GM23338 (cell line): ENCODE data around the gene EXOC6.
A peak's percentile ranks its signal among the peaks of the same experiment; 100 is the strongest.

Experiments used
- CREB1 ChIP-seq: fragments of 250-450 bp; sonication (Bioruptor Pico); IDR thresholded peaks from 2 replicates; pipeline ENCODE4 v1.5.0; 2020; ENCODE audit warnings: low read depth, mild to moderate bottlenecking, moderate library complexity
- EZH2 ChIP-seq: fragments of 200-600 bp; sonication (generic); IDR thresholded peaks from one replicate; pipeline ENCODE4 v1.8.0; 2017; ENCODE audit warnings: antibody characterized with exemption, mild to moderate bottlenecking, low read depth; ENCODE audit not compliant: unreplicated experiment
- EZH2phosphoT487 ChIP-seq: fragments of 200-600 bp; sonication (generic); IDR thresholded peaks from one replicate; pipeline ENCODE4 v1.8.1; 2018; ENCODE audit warnings: antibody characterized with exemption; ENCODE audit not compliant: unreplicated experiment
- JUNB ChIP-seq: IDR thresholded peaks from one replicate; pipeline ENCODE4 v1.6.1; 2016; ENCODE audit warnings: antibody characterized with exemption; ENCODE audit not compliant: unreplicated experiment
- POLR2AphosphoS5 ChIP-seq: IDR thresholded peaks from 2 replicates; pipeline ENCODE4 v1.6.1; 2016; ENCODE audit warnings: antibody characterized with exemption, low read depth
- REST ChIP-seq: IDR thresholded peaks from one replicate; pipeline ENCODE4 v1.6.1; 2018; ENCODE audit warnings: antibody characterized with exemption; ENCODE audit not compliant: unreplicated experiment
- ZNF331 ChIP-seq: fragments of 250-450 bp; sonication (Bioruptor Pico); IDR thresholded peaks from 2 replicates; pipeline ENCODE4 v1.5.0; 2020; ENCODE audit warnings: low read depth, mild to moderate bottlenecking, moderate library complexity
- TF ChIP-seq, protein P1 (sequence below), 2 experiments: fragments of 200-600 bp in 1 of 2; sonication (generic) in 1 of 2; conservative IDR thresholded peaks; 2 replicates each; pipeline versions ENCODE4 v1.5.1 to v1.6.1; 2016 to 2017; ENCODE audit warnings: antibody characterized with exemption in 2 of 2, low read depth in 2 of 2, mild to moderate bottlenecking in 2 of 2, moderate library complexity in 1 of 2

DNA sequence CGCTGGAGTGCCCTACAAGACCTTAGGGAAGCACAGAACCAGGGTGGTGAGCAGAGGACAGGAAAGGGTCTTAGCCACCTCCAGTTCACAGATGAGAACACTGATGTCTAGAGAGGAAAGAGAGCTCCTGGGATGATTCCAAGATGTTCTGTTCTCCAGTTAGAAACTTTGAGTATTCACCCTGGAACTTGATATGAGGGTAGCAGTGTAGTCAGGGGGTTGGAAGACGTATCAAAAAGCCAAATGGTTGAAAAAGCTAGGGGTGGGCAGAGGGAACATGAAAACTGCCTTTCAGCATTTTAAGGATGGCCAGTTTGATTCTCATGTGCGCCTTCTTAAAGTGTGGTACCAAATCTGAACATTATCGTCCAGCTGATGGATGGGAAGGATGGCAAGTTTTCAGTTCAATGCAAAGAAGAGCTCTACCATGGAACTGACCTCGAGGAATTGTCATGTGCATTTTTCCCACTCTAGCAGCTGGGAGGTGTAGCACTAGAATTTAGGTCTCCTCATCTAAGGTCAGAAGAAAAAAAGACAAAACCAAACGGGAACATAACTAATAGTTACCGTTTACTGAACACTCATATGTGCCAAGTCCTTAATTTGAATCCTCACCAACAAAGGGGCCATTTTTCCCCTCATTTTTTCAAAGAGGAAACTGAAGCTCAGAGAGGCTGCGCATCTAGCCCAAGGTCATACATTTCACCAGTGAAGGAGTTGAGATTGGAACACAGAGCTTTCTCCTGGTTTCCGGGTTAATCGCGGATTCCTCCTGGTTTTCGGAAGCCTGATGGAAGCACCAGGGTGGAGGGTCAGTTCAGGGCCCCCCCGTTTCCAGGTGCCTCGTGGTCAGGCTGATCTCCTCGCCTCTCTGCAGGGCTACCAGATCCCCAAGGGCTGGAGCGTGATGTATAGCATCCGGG is 219.4 kb downstream of the EXOC6 start:
- TF ChIP-seq, protein P1, sequence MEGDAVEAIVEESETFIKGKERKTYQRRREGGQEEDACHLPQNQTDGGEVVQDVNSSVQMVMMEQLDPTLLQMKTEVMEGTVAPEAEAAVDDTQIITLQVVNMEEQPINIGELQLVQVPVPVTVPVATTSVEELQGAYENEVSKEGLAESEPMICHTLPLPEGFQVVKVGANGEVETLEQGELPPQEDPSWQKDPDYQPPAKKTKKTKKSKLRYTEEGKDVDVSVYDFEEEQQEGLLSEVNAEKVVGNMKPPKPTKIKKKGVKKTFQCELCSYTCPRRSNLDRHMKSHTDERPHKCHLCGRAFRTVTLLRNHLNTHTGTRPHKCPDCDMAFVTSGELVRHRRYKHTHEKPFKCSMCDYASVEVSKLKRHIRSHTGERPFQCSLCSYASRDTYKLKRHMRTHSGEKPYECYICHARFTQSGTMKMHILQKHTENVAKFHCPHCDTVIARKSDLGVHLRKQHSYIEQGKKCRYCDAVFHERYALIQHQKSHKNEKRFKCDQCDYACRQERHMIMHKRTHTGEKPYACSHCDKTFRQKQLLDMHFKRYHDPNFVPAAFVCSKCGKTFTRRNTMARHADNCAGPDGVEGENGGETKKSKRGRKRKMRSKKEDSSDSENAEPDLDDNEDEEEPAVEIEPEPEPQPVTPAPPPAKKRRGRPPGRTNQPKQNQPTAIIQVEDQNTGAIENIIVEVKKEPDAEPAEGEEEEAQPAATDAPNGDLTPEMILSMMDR (conservative IDR thresholded peaks at IDR 0.05; ENCODE audit: low read depth in 2 of 2), result no peak
- TF ChIP-seq JUNB (no peak), EZH2 (peak; percentile 86), POLR2AphosphoS5 (no peak), EZH2phosphoT487 (no peak), CREB1 (CRISPR knock-in tag) (no peak), REST (no peak), ZNF331 (CRISPR knock-in tag) (no peak)
